IPS-NIHi11 (cell line): ENCODE data around the gene TENM4.

ENCODE experiments used
- DNase-seq: peaks from one replicate; pipeline ENCODE4 v3.0.0; 2012; ENCODE audit warnings: mixed read lengths, low spot score

TENM4 gene

DNA sequence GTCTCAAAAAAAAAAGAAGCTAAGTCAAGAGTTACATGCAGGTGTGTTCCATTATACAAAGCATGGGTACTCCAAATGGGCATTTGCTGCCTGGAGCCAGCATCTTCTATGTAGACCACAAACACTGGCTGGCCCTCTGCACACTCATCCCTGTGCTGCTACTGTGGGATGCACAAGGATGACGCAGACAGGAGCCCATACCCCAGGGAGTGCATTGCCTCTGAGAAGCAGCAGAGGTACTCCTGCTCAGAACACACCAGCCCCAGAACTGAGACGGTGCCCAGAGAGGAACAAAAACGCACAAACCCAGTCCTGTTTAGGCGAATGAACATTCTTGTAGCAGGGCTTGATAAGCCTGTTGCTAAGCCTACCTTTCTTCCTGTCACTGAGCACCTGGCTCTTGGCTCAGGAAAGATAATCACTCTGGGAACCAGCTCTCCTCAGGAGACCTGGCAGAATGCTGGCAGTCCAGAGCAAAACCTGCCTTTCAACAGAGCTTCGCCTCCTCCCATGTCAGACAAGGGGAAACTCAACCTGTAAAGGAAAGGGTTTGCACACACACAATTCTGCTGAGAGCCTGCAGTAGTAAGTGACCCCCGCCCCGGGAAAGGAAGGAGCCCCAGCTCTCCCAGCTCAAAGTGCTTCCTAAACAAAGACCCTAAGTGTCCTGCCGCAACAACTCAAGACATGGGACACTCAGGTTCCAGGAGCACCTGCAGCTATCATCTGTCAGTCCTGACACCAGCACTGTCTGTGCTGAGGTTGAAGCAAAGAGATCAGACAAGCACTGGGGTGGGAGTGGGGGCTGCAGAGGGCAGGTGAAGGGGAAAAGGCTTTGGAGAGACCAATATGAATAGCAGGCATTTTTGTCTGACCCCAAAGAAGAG, 145.7 kb downstream of the TENM4 start:
- DNase-seq: no peak

DNA sequence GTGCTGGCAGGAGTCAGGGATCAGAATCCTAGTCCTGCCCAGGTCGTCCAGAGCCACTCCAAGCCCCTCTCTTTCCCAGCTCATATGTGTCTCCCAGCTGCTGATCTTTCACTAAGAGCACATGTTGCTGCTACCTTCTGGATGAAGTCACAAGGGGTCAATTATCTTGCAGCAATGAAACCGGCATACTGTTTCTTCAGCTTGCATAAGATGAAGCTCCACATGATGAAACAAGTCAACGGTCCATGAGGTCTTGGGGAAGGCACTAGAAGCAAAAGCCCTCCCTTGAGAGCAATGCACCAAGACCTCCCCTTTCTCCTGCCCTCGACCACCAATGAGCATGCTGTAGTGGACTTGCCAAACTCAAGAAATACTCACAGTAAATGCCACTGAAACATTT, 148.9 kb downstream of the TENM4 start:
- no peak for DNase-seq

DNA sequence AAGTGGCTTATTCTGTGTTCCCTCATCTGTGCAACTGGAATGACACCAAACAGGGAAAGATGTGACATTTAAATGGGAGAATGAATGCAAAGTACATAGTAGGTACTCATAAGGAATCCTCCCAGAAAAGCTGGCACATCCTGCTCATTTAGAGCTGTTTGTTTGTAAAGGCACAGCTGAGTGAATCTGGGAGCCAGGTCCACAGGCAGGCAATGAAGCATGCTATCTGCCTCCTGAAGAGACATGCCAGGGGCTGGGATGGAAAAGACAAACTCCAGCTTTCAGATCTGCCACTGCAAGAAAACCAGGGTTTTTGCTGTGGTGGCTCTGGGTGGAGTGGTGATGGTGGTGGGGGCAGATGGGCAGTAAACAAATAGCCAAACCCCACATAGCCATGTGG, 150.1 kb downstream of the TENM4 start:
- DNase-seq: no peak

DNA sequence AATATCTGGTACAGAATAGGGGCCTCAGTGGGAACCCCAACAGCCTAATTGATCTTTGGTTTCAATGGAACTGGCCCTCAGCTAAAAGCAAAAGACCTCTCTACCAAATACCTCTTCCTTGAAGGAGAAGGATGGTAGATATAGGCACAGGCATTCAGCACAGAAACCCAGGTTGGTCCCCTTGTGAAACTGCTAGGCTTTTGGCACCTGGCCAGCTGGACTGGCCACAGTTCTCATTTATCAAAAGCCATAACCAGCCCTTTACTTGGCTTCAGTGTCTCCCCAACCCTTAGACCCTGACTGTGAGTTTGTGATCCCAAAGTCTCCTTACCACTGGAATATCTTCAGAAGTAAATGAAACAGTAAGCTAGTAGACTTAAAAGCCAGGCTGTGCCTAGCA, 152.9 kb downstream of the TENM4 start:
- DNase-seq: no peak

DNA sequence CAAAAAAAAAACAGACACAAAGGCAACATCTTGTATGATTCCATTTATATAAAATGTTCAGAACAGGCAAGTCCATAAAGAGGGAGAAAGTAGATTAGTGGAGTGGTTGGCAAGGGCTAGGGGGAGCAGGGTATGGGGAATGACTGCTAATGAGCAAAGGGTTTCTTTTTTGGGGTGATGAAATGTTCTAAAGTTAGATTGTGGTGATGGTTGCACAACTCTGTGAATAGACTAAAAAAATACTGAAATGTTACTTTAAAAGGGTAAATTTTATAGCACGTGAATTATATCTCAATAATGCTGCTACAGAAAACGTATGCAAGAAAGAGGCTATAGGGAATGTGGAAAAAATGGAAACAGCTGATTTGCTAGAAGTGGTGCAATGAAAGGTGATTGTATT, 155.1 kb downstream of the TENM4 start:
- no peak for DNase-seq

DNA sequence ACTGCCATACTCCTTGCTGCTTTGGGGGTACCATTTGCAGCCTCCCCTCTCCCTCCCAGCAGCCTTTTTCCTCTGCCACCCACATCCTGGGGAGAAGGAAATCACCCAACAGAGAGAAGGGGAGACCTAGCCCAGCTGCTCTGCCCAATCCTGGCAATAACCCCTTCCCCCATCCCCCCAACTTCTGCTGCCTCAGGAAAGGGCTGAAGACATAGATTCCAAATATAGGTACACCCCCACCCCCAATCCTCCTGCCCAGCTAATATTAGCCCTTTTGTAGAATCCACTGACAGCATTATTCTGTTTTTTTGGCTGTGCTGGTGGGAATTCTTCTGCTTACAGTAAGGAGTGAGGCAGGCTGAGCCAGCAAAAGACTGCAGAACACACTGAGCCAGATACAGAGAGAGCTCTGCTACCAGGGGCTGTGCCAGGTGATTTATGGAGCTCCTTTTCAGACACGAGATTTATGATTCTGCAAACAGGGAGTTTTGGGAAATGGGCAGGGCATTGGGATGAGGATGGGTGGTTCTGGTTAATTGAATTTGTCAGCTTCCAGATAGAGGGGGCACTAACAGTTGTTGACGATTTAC, 164.0 kb downstream of the TENM4 start:
- no peak for DNase-seq

DNA sequence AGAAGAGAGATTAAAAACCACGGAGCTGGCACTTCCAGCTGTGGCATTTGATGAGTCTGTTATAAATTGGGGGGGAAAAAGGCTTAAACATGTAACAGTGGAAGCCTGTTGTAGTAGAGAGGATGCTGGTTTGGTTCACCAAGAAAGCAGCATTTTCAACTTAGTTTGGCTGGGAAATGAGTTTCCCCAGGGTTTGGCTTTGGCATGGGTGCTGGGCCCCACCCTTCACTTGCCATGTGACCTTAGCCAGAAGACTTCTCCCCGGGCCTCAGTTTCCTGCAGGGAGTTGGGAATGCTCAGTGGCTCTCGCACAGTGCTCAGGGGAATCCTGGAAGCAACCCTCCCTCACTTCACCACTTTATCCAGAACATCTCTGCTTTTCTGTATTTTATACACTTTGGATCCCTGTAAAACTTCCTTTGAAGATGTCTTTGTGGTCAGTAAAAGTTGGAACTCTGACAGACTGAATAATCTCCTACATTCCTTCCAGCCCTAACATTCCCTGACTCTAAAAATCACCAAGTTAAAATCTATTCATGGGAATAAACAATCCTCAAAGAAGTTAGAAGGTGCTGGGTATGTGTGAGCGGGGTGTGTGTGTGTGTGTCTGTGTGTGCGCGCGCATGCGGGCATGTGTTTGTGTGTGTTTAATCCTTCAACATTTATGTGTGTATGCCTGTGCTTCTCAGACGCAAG, 166.0 kb downstream of the TENM4 start:
- no peak for DNase-seq

DNA sequence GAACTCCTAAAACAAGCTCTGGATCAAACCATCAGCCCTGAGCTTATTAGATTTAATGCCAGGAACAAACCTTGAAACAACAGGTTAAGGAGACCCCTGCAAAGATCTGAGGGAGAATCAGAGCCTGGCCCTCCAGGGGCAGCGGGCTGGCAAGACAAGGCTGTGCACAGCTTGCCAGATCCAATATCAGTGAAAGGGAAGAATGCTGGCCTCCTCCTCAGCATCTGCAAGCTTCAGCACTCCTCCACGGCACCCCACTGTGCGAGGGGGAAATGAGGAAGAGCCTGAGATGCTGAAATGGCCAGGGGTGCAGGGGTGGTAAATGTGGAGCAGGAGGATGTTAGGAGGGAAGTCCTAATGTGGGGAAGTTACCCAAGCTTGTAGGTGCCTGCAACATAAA, 167.0 kb downstream of the TENM4 start:
- no peak for DNase-seq

DNA sequence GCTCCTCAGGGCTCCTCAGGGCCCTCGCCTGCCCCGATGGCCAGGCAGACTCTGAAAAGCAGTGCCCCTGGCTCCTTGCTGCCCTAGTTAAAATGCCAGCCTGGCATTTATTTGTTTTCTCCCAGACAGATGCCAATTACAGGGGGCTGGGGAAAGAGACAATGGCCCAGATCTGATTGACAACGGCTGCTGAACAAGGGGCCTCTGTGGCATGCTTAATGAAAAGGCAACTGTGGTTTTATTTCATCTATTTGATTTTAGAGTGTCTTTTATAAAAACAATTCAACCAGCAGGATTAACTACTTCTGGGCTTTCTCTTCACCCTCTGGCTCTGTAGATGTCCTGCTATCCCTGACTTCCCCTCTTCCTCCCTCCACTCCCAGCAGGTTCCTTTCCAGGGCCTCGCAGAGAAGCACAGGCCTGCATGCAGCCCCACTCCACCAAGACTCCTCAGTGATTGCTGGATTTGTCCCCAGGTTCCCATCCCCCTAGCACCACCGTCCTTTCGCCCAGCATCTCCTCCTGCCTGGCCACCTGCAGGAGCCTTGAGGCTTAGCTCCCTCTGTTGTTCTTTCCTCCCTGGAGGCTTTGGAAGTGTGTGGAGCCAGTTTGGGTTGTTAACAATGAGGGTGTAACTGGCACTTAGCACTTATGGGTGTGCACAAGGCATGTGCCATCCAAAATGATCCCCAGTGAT, 171.1 kb downstream of the TENM4 start:
- peak; percentile 24 for DNase-seq

DNA sequence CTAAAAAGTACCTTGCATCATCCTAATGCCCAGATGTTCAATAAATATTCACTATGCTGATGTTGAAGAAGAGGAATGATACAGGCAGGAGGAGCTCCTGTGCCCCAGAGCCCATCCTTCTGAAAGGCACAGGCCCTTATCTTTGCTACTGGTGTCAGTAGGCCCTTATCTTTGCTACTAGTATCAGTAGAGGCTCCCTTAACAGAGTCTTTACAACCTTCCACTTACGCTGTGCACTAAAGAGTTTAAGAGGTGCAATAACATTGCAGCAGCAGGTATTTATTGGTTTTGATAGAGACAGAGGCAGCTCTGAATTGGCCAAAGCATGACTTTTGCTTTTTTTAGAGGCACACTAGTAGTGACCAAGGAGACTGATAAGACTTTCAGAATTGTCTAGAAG, 174.4 kb downstream of the TENM4 start:
- no peak for DNase-seq

DNA sequence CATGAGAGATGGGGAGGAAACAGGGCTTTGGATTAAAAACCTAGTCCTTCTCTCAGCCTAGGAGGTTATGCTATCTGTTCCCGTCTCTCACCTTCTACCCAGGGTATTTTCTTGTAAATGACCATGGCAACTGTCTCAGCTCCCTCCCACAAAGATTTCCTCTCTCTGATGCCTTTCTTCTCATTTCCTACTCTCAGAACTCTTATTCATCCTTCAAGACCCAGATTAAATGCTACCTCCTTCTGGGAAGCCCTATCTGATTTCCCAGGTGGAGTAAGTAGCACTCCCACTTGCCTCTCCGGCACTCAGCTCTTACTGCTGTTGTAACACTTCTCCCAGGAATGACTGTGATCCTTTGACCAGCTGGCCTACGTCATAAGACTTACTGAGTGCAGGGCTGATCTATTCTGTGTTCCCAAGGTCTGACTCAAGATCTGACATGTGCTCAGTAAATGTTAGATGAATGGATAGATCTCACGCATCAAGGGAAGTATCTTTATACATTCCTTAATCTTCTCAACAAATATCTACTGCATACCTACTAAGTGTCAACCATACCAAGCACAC, 175.0 kb downstream of the TENM4 start:
- no peak for DNase-seq

DNA sequence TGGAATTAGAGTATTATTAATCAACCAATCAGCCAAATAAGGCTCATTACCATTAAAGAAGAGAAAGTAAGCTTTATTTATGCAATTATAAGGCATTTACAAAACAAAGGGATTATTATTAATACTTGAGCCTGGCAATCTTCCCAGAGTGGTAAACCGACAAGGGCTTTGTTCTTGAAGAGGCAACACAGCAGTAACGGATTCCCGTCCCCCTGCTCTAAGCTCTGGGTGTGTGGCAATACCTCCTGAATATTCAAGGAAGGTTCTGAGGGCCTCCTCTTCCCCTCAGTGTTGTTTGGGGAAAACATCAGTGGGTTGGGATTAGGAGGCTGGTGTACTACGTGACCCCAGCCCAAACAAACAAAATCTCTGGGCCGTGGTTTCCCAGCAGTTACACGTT, 176.5 kb downstream of the TENM4 start:
- no peak for DNase-seq

DNA sequence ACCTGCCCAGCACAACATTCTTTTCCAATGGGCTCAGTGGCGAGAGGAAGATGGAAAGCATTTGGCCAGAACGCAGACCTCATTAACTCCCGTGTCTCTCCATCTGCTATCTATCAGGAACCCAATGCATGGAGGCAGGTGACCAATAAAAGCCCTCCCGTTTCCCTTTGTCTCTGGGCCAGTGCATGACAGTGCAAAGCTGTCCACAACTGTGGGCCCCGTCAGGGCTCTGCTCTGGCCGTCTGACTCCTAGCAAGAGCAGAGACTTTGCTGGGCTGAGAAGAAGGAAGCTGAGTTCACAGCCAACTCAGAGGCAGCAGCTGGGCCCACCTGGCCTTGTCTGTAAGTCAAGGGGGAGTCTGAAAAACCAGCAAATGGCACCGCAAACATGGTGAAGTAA, 177.8 kb downstream of the TENM4 start:
- DNase-seq: no peak

DNA sequence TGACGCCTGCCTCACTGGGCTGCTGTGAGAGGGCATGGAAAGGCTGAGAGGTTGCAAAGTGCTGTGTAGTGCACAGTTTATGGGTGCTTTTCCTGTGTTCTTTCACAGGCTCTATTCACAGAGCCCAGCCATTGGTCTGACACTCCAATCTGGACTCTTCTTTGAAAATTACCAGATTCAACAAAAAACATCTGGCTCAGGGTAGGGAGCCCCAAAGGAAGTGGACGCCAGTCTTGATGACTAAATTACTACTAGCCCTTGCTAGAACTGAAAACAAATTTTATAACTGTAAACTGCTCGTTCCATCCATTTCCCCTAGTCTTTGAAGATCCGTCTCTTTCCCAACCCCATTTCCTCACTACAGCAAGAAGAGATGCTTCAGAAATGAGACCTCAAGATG, 178.6 kb downstream of the TENM4 start:
- no peak for DNase-seq

DNA sequence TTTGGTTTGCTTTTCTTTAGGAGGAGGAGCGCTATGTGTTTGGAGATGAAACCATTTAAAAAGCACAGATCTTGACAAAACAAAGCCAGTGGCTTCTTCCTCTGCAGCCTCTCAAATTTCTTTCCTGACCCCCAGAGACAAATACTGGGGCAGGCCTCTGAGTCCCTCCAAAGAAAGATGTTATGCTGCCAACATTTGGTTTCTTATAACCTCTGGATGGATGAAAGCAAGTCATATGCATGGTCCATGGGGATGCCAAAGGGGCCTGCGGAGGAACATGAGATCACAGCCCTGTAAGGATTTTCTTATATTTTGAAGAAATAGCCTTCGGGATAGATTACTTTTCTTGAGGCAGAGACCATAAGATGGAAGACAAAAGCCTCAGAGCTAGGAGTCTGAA, 179.1 kb downstream of the TENM4 start:
- DNase-seq: no peak

DNA sequence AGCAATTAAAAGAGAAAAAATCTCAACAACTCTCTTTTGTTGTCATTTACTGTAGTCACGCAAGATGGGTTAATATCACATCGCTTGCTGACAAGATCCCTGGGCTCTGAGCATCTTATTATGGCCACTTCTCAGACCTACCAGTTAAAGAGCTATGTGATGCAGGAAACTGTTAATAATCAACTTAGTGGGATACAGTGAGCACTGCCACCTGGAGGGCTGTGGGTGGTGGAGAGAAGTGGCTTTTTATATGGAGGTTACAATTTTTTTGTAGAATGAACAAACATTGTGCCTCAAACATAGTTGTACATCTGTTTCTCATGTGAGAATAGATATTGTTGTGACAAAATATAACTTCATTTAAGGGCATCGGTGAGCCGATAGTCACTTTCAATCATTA, 181.0 kb downstream of the TENM4 start:
- DNase-seq: no peak

DNA sequence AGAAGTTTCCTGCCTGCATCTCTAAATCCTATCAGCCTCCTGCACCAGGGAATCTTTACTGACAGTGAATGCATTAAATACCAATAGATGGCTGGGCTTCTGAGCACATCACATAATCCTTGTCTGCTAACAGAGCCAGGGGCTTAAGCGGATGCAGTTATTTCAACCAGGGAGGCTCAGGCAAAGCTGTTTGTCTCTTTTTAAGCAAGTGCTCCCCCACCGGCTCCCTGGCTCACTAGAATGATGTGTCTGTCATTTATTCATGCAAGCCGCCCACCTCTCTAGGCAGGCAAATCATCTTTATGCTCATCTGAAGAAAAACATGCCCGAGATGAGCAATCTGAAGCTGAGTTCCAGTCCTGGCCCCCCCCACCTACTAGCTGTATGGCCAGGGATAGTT, 182.3 kb downstream of the TENM4 start:
- DNase-seq: no peak

DNA sequence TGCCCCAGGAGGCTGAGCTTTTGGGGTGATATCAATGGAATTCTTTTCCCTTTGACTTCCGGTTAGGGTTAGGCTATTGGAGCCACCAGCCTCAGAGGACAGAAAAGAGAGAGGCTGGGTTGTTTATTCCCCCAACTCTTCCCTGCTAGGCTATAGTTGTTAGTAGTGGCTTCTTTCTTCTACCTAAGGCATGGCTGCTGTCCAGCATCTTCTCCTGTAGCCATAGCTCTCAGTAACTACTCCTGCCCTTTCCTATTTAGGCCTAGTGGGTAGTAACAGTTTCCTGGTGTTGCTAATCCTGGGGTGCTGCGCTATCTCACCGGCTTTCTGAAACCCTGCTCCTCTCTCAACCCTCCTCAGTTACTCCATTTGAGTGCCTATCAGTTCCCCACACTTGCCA, 184.9 kb downstream of the TENM4 start:
- no peak for DNase-seq

DNA sequence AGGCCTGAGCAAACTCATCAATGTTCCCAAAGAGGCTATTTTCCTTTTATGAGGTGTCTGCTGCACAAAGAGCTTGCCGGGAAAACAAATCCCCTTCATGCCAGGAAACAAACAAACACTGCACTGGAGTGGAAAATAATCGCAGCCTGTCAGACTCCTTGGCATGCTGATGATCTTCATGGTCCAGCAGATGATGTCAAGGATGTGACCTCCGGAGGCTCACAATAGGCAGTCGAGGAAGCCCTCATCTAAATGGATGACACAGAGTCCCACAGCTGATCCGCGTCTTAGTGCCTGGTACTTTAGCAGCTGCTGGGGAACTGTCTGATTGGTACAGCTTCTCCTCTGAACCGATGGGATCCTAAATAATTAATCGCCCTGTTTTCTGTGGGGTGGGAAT, 187.6 kb downstream of the TENM4 start:
- DNase-seq: no peak

DNA sequence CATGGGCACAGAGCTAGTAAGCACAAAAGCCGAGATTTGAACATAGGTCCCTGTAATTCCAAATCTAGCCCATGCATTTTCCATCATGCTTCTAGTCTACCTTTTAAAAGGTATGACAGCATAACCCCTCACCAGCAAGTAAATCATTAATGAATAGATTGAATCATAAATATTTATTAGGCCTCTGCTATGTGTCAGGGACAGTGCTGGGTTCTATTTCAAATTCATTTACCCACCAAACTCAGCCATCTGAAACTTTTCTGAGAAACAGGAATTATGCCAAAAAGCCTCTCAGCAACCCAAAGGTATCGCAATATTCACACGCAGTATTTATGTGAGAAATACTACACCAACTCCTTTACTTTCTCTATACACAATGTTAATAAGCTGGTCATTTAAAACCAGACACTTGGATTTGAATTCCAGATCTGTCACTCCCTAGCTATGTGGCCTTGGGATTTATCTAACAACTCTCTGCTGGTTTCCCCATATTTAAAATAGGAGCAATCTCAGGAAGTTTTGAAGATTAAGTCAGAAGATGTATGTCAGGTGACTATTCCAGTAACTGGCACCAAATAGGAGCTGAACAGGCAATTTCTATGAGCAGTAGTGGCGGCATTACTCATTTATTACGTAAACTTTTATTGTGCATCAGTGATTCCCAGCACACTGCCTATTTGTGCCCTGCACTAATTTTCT, 191.4 kb downstream of the TENM4 start:
- no peak for DNase-seq

DNA sequence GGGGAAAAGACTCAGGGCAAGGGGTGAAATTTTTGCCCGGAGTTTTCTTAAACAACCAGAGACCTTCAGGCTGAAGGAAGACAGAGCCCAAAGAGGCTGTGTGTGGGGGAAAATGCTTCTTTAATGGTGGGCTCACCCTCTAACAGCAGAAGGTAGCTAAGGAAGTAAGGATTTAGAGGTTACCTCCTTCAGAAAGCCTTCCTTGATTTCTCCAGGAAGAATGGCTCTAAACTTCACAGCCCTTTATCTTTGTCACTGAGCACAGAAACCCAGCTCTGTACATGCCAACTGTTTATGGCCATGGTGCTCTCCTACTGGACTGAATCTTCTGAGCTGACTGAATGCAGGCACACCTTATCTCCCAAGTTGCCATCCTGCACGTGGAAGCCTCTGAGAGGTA, 196.0 kb downstream of the TENM4 start:
- DNase-seq: no peak
